NOMO-1 treated with dmso at 0.1 percent for 144 hours (cell line): ENCODE measurements around the gene ZNF774.
"Not testable (repeated sequence)": the region's sequence is repeated elsewhere in the genome, so short reads cannot be mapped to it uniquely, and the experiment has no call there.

ENCODE experiments used
- DNase-seq: peaks from one replicate; lab custom pipeline; 2025; ENCODE audit not compliant: unreplicated experiment; lab: John Stamatoyannopoulos, UW

Gene ZNF774

DNA sequence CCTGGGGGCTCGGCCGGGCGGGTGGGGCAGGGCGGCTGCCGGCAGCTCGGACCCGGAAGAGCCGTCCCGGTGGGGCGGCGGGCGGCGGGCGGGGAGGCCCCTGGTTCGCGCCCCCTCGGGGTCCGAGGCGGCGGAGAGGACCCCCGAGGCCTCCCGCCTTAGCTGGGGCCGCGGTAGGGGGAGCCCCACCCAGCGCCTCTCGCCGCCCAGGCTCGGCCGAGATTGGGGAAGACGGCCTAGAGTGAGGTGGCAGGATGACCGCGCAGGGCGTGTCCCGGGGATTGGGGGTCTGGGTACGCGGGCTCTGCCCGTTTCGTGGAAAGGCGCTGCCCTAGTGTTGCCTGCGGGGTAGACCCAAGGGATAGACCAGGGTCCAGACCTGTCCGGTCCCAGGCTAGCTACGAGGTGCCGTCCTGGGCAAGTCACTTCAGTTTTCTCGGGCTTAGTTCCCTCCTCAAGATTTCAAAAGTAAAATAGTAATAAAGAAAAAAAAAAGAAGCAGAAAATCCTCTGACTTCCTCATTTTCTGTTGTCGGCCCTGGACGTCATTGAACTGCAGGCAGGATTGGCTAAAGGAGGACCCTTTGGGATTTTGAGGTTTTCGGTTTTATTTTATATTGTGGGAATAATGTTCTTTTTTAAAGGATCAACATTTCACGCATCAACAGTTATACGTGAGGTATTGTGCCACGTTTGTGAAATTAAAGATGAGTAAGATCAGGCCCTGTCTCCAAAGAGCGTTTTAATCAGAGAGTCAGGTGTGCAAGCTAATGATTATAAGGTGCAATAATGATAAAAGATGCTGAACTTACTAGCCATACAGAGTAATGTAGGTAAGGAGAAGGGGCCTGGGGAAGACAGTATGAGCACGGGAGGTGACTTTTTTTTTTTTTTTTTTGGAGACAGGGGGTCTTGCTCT, 36.6 kb downstream of the ZNF774 start:
- DNase-seq = peak; percentile 64

DNA sequence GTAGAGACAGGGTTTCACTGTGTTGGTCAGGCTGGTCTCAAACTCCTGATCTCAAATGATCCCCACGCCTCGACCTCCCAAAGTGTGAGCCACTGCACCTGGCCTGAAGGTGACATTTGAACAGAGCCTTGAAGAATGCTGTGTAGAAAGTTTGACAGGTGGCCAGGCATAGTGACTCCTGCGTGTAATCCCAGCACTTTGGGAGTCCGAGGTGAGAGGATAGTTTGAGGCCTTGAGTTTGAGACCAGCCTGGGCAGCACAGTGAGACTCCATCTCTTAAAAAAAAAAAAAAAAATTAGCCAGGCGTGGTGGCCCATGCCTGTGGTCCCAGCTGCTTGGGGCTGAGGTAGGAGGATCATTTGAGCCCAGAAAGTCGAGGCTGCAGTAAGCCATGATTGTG, 37.4 kb downstream of the ZNF774 start:
- no peak for DNase-seq

DNA sequence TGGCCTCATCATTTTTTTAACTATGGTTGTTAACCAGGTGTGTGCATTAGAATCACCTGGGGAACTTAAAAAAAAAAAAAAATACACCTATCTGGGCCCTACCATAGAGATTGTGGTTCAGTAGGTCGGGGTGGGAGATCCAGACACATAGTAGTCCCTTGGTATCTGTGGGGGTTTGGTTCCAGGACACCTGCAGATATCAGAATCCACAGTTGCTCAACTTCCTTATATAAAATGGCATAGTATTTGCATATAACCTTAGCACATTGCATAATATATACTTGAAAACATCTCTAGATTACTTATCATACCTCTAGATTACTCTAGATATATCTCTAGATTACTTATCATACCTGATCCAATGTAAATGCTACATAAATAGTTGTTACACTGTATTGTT, 41.0 kb downstream of the ZNF774 start:
- no peak for DNase-seq

DNA sequence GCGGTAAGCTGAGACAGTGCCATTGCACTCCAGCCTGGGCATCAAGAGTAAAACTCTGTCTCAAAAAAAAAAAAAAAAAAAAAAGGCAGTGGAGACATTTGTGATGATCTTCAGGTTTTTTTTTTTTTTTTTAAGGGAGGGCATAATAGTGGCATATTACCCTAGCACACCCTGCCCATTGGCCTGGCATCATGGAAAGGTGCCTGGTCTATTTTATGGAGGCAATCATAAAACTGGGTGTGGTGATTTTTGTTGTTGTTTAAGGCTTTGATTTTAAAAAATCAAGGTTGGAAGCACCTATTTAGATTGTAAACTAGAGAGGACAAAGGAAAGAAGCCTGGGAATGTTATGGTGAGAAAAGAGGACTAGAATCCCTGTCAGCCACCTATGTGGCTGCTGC, 42.0 kb downstream of the ZNF774 start:
- DNase-seq = no peak

DNA sequence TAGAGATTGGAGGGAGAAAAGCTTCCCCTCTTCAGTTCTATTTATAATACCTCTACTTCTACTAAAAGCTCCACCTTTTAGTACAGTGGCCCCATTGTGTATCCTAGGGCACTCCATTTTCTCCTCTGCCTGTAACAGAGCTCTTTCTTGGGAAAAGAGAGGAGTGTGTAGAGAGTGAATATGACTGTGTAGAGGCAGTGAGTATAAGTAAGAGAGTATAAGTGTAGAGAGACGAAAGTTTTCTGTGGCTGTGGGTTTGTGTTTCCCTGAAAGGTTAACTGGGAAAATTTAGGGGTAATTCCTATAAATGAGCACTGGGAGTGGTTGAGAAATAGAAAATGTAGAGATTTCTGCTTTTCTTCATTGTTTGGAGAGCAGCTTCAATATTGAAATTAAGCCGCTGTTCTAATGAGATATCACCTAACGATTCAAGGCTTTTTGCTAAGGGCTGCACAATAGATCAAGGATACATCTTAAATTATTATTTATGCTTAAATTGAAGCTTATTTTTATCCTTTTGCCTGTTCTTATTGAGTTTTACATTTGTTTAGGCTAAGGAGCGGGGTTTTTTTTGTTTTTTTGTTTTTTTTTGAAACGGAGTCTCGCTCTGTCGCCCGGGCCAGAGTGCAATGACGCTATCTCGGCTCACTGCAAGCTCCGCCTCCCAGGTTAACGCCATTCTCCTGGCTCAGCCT, 42.8 kb downstream of the ZNF774 start:
- no peak for DNase-seq

DNA sequence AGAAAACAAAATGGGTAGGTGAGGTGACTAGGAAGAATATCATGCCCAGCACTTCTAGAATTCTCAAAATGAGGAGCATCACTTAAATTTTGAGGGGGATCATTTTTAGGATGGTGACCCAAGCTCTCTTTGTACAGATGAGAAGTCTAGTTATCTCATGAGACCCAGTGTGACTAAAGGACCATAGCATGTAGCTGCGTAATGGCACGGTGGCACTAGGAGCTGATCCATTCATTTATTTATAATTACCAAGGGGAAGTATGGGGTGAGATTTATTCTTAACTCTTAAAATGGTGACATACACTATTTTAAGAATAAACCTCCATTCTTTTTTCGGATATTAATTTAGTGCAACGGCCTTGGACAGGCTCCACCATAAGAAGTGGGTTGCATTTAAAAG, 44.2 kb downstream of the ZNF774 start:
- no peak for DNase-seq

DNA sequence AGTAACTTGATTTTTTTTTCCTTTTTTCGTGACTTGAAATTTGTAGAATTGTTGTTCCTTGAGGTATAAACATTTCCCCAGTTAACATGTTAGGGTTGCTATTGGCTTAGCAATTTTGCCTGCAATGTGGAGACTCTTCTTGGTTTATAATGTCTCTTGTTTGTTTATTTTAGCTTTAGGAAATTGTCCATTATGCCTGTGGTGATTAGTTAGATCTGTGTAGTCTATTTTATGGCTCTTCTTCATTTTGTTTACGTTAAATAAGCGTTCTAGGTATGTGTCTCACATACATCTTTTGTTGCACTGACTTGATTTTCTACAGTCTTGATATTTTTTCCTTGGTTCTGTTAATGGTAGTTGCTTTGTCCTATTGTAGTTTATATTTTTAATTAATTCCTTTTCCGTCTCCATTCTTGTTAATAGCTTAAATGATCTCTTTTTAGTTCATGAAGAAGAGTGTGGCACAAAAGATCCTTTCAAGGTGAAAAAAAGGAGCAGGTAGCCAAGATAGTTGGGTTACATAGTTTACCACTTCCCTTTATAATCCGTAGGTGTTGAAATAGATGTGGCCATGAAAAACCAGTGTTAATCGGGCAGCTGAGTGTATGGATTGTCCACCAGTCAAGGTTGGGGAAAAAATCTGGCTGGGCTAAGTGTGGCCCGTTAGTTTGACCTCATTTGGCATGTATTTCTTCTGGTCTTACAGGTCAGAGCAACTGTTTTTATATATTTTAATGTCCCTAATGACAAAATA, 48.1 kb downstream of the ZNF774 start:
- peak; percentile 19 for DNase-seq

DNA sequence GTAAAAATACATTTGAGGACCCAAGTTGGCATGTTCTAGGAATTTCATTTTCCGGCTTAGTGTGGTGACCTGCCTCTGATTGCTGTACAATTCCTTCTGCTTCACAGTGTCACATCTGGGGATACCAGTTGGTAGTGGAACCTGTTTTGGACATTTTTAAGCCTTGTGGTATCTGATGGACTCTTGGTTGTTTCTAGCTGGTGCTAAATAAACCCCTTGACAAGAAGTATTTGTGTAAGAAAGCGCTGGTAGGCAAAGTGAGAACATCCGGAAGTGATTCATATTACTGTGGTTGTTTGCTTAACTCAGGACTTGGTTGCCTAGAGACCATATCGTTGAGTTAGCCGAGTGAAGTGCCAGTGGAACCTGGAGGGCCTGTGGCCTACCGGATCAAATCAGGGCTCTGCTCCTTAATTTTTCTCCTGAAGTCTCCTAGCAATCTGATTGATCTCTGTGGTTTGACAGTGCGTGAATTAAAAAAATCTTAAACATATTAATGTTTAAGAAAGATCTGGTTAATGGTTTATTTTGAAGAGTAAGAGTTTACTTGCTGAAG, 48.8 kb downstream of the ZNF774 start:
- DNase-seq = peak; percentile 89

DNA sequence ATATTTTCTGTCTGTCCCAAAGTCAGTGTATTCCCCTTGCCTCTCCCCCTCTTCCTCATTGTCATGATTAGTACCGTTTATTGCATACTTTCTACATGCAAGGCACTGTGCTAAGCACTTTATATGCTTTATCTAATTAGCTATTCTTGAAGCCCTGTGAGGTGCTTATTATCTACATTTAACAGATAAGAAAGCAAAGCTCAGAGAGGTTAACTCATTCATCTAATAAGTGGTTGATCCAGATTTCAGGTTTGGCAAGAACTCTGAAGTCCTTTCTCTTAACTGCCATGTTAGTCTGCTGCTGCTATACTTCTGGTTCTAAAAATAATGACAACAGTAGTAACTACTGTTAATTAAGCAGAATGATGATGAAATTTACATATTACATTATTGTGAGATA, 49.4 kb downstream of the ZNF774 start:
- DNase-seq = no peak

DNA sequence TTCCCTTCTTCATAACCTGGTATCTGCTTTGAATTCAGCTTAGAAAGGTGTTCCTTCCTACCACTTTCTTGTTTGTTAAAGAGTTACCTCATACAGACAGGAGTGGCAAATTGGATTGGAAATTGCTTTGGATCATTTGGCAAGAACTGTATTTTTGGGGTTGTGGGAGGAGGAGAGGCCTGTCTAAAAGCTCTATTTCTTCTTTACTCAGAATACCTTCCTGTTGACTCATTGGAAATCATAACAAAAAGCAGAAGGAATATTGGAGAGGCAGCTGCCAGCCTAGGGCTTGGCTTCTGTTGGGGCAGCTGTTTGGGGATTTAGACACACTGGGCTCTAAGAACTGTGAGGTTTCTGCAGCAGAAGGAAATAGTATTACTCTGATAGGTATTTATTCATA, 50.1 kb downstream of the ZNF774 start:
- peak; percentile 28 for DNase-seq

DNA sequence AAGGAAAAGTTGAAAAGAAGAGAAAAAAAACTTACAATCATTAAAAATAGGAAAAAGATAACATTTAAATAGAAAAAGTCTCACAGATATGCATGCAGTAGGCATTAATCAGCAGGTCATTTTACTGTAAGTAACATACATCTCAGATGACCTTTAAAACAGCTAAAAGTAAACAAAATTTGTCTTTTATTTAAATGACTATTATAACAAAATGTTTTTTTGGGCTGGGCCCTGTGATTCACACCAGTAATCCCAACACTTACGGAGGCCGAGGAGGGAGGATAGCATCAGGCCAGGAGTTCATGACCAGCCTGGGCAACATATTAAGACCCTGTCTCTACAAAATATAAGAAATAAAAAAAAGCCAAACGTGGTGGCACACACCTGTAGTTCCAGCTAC, 50.7 kb downstream of the ZNF774 start:
- no peak for DNase-seq

DNA sequence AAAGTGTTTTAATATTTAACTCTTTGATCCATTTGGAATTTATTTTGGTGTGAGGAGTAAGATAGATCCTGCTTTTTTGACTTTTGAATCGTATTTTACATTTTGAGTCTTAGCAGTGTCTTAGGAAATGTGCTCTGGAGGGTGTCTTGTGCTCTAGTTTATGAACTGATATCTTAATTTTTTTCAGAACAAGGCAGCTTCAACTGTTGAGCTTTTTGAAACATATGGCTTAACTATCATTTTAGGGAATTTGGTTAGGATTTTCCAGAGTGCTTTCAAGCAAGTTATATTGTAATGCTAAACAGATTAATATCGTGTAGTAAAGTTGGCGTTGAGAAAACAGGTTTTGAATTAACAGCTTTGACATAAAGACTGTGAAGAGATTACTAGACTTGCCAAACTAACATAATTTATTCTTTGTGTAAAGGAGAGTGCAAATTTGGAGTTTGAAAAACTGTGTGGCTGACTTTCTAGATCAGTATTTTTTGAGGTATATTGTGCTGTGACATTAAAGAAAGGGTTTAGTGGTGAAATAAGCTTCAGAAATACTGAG, 53.0 kb downstream of the ZNF774 start:
- DNase-seq = no peak

DNA sequence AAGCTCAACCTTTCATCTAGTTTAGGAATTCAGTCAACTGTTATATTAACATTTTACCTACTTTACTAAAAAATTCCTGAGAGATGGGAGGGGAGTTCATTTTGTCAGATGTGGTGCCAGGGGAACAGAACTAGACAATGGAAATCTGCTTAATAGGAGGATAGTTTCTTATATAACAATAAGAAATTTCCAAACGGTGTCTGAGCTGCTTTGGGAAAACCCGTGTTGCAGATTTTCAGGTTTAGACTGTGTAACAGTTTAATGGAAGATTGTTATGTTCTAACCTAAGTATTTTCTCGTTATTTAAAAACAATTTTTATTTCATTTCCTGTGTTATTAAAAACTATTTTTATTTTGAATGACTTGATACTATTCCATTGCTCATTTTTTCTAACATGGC, 55.3 kb downstream of the ZNF774 start:
- DNase-seq = no peak

DNA sequence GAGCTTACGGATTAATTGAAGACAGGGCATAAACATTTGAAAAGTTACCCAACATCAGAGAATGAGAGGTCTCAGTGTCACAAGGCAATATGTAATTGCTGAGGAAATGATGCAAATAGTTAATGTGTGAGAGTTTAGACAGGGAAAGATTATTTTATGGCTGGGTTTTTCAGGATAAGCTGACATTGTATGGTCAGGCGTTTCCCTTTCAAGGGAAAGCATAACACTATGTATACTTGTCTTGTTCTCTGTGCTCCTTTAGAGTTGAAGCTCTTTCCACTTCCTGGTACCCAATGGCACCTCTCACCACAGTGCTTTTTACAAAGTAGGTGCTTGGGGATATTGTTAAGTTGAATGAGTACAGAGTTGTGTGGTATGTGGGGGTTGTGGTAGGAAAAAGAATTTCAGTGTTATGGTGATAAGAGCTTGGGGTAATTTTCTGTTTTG, 55.8 kb downstream of the ZNF774 start:
- DNase-seq = no peak

DNA sequence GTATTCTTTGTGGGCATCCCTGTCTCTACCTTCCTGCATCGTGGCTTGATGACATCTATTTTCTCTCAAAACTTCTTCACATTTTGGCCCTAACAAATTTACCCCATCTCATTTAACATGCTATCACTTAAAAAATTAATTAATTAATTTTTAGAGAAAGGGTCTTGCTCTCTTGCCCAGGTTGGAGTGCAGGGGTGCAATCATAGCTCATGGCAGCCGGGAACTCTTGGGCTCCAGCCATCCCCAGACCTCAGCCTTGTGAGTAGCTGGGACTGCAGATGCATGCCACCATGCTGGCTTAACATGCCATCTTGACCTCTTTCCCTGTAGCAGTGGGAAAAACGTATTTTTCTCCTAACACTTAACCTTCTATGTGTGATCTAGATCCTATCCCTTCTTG, 56.6 kb downstream of the ZNF774 start:
- DNase-seq = no peak

DNA sequence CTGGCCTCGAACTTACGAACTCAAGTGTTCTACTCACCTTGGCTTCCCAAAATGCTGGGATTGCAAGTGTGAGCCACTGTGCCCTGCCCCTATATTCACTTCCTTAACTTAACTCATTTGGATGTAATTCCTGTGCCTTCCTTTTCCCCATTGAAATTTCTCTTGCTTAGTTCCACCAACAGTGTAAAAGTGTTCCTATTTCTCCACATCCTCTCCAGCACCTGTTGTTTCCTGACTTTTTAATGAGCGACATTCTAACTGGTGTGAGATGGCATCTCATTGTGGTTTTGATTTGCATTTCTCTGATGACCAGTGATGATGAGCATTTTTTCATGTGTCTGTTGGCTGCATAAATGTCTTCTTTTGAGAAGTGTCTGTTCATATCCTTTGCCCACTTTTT, 57.5 kb downstream of the ZNF774 start:
- not testable (repeated sequence) for DNase-seq

DNA sequence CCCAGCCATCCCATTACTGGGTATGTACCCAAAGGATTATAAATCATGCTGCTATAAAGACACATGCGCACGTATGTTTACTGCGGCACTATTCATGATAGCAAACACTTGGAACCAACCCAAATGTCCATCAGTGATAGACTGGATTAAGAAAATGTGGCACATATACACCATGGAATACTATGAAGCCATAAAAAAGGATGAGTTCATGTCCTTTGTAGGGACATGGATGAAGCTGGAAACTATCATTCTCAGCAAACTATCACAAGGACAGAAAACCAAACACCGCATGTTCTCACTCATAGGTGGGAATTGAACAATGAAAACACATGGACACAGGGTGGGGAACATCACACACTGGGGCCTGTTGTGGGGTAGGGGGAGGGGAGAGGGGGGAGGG, 58.2 kb downstream of the ZNF774 start:
- DNase-seq = not testable (repeated sequence)

DNA sequence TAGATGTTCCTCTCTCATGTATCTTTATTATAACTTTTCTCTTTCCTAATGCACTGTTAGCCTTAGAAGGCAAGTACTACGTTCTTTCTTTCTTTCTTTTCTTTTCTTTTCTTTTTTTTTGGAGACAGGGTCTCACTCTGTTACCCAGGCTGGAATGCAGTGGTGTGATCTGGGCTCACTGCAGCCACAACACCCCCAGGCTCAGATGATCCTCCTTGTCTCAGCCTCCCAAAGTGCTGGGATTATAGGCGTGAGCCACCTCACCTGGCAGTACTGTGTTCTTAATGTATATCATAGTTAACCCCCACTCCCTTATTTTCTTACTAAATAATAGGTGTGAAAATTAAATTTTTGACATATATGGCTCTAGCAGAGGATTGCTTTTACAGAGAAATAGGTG, 59.1 kb downstream of the ZNF774 start:
- no peak for DNase-seq
